ENCODE data around the gene AURKA. TPM values are rescaled to one million over a fixed set of nuclear protein-coding genes. Genes with fewer than 3 reads are reported as not detected.
"Not testable (repeated sequence)": the region's sequence is repeated elsewhere in the genome, so short reads cannot be mapped to it uniquely, and the experiment has no call there.

AURKA gene
- total RNA-seq, 1 experiment from 2014 or later = 115 TPM

DNA sequence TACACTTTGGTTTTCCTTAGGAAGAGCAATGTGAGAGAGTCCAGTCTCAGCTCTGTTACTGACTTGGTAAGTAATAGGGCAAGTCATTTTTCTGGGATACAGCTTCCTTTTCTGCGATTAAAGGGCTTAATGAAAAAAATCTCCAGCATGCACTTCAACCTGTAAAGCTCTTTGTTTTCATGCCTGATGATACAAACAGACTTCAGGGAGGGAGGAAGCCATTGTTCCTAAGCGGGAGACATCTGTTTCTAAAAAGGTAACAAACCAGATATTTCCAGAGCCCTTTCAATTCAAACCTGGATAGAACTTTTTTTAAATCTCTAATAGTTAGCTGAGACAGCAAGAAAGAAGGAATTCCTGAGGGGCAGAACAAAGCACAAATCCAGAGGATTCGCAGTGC lies 14.9 kb upstream of the AURKA start:
- BruUV-seq (replicated peaks) = no TSS peak
- intact Hi-C loops (cut with micrococcal nuclease; ENCODE audit: unreplicated experiment) (loop anchor here (10.0 kb wide), 1 partner anchor 168 kb away; no protein-coding TSS in a partner anchor), in situ Hi-C loops (cut with HindIII; ENCODE audit: low pct_unique_long_range_greater_than_20kb, low sequenced_read_pairs) (no loop called here)
- CTCF ChIA-PET = no interaction called here
- ATAC-seq (no peak), DNase-seq (ENCODE audit: low read depth, low spot score) (no peak)
- POLR2A ChIA-PET = no interaction called here
- Histone ChIP-seq H3K4me1 (ENCODE audit: control insufficient read depth, insufficient read depth, low read length) (no peaks in the 10 kb centered on the region), H3K4me3 (ENCODE audit: low read depth in 2 of 2, low read length in 2 of 2) (no peak overlapping the region), H3K9me3 (ENCODE audit: control insufficient read depth, insufficient read depth, low read depth, low read length) (no peaks in the 10 kb centered on the region), H3K27ac (ENCODE audit: low read length) (no peak overlapping the region), H3K27me3 (ENCODE audit: control insufficient read depth, insufficient read depth, low read length) (no peaks in the 10 kb centered on the region), H3K36me3 (ENCODE audit: control insufficient read depth, insufficient read depth, low read length) (peaks cover 28% of the 10 kb centered on the region)
- TF ChIP-seq, protein P1, sequence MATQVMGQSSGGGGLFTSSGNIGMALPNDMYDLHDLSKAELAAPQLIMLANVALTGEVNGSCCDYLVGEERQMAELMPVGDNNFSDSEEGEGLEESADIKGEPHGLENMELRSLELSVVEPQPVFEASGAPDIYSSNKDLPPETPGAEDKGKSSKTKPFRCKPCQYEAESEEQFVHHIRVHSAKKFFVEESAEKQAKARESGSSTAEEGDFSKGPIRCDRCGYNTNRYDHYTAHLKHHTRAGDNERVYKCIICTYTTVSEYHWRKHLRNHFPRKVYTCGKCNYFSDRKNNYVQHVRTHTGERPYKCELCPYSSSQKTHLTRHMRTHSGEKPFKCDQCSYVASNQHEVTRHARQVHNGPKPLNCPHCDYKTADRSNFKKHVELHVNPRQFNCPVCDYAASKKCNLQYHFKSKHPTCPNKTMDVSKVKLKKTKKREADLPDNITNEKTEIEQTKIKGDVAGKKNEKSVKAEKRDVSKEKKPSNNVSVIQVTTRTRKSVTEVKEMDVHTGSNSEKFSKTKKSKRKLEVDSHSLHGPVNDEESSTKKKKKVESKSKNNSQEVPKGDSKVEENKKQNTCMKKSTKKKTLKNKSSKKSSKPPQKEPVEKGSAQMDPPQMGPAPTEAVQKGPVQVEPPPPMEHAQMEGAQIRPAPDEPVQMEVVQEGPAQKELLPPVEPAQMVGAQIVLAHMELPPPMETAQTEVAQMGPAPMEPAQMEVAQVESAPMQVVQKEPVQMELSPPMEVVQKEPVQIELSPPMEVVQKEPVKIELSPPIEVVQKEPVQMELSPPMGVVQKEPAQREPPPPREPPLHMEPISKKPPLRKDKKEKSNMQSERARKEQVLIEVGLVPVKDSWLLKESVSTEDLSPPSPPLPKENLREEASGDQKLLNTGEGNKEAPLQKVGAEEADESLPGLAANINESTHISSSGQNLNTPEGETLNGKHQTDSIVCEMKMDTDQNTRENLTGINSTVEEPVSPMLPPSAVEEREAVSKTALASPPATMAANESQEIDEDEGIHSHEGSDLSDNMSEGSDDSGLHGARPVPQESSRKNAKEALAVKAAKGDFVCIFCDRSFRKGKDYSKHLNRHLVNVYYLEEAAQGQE (IDR thresholded peaks at IDR 0.05; ENCODE audit: insufficient read depth in 1 of 2, low read depth in 2 of 2, low read length in 1 of 2) = no peak
- TF ChIP-seq, protein P2, sequence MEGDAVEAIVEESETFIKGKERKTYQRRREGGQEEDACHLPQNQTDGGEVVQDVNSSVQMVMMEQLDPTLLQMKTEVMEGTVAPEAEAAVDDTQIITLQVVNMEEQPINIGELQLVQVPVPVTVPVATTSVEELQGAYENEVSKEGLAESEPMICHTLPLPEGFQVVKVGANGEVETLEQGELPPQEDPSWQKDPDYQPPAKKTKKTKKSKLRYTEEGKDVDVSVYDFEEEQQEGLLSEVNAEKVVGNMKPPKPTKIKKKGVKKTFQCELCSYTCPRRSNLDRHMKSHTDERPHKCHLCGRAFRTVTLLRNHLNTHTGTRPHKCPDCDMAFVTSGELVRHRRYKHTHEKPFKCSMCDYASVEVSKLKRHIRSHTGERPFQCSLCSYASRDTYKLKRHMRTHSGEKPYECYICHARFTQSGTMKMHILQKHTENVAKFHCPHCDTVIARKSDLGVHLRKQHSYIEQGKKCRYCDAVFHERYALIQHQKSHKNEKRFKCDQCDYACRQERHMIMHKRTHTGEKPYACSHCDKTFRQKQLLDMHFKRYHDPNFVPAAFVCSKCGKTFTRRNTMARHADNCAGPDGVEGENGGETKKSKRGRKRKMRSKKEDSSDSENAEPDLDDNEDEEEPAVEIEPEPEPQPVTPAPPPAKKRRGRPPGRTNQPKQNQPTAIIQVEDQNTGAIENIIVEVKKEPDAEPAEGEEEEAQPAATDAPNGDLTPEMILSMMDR (IDR thresholded peaks at IDR 0.05) = no peak
- TF ChIP-seq POLR2AphosphoS5 (IDR thresholded peaks at IDR 0.05; ENCODE audit: low read depth, low read length) = no peak

DNA sequence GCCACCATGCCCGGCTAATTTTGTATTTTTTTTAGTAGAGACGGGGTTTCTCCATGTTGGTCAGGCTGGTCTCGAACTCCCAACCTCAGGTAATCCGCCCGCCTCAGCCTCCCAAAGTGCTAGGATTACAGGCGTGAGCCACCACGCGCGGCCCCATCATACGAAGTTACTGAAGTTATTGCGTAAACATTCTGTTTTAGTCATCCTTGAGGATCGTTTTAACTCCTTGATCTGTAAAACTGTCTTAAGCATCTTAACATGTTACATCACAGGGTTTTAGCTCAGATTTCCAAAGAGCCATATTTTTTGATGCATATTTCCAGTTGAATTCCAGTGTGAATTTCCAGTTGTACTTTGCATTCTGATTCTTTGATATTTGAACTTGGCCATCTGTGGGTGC lies 13.3 kb upstream of the AURKA start:
- H3K4me3 ChIP-seq (ENCODE audit: low read depth in 2 of 2, low read length in 2 of 2); POLR2A ChIA-PET; DNase-seq (ENCODE audit: low read depth, low spot score); in situ Hi-C loops (cut with HindIII; ENCODE audit: low pct_unique_long_range_greater_than_20kb, low sequenced_read_pairs); H3K27me3 ChIP-seq (ENCODE audit: control insufficient read depth, insufficient read depth, low read length); H3K9me3 ChIP-seq (ENCODE audit: control insufficient read depth, insufficient read depth, low read depth, low read length); BruUV-seq (replicated peaks); ATAC-seq; H3K4me1 ChIP-seq (ENCODE audit: control insufficient read depth, insufficient read depth, low read length); H3K27ac ChIP-seq (ENCODE audit: low read length); CTCF ChIA-PET: not testable (repeated sequence)
- H3K36me3 ChIP-seq (ENCODE audit: control insufficient read depth, insufficient read depth, low read length) = peaks cover 33% of the 10 kb centered on the region
- intact Hi-C loops (cut with micrococcal nuclease; ENCODE audit: unreplicated experiment) = loop anchor here (10.0 kb wide), 1 partner anchor 169 kb away; no protein-coding TSS in a partner anchor

DNA sequence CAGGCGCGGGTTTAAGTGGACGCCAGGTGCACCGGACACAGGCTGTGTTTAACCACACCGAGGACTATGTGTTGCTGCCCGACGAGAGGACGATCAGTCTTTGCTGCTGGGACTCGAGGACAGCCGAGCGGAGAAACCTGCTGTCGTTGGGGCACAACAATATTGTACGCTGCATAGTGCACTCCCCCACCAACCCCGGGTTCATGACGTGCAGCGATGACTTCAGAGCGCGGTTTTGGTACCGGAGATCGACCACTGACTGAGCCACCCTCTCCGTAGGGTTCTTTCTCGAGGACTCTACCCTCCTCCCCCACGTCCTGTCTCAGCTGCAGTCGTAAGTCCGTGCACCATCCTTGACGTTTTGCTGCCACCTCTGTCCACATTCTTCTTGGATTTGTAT lies 11.4 kb upstream of the AURKA start:
- Histone ChIP-seq H3K4me1 (ENCODE audit: control insufficient read depth, insufficient read depth, low read length) (no peaks in the 10 kb centered on the region), H3K27me3 (ENCODE audit: control insufficient read depth, insufficient read depth, low read length) (no peaks in the 10 kb centered on the region), H3K36me3 (ENCODE audit: control insufficient read depth, insufficient read depth, low read length) (peaks cover 50% of the 10 kb centered on the region), H3K27ac (ENCODE audit: low read length) (no peak overlapping the region), H3K4me3 (ENCODE audit: low read depth in 2 of 2, low read length in 2 of 2) (no peak overlapping the region), H3K9me3 (ENCODE audit: control insufficient read depth, insufficient read depth, low read depth, low read length) (no peaks in the 10 kb centered on the region)
- ChIA-PET CTCF (no interaction called here), POLR2A (no interaction called here)
- BruUV-seq (replicated peaks) = no TSS peak
- intact Hi-C loops (cut with micrococcal nuclease; ENCODE audit: unreplicated experiment) = loop anchor here (10.0 kb wide), 1 partner anchor 171 kb away; no protein-coding TSS in a partner anchor
- in situ Hi-C loops (cut with HindIII; ENCODE audit: low pct_unique_long_range_greater_than_20kb, low sequenced_read_pairs) = no loop called here
- no peak for DNase-seq (ENCODE audit: low read depth, low spot score)
- ATAC-seq = no peak
- no peak for TF ChIP-seq POLR2AphosphoS5 (IDR thresholded peaks at IDR 0.05; ENCODE audit: low read depth, low read length)
- TF ChIP-seq, protein P2 (IDR thresholded peaks at IDR 0.05) = no peak
- no peak for TF ChIP-seq TCF7L2 (IDR thresholded peaks at IDR 0.05; ENCODE audit: low read depth, low read length)
- TF ChIP-seq SIN3A (IDR thresholded peaks at IDR 0.05; ENCODE audit: borderline replicate concordance, insufficient read depth, low read depth, low read length) = no peak
- TF ChIP-seq, protein P1 (IDR thresholded peaks at IDR 0.05; ENCODE audit: insufficient read depth in 1 of 2, low read depth in 2 of 2, low read length in 1 of 2) = no peak

All from Panc1 (cell line).